SH-SY5Y (cell line): Measurements from ENCODE around the gene GCNT2.

Experiments used
- GATA2 ChIP-seq: IDR thresholded peaks from 2 replicates; pipeline ENCODE4 v1.6.1; 2011; ENCODE audit warnings: mild to moderate bottlenecking, low read depth, low read length
- GATA3 ChIP-seq: IDR thresholded peaks from 2 replicates; pipeline ENCODE4 v1.6.1; 2011; ENCODE audit warnings: low read depth, mild to moderate bottlenecking, low read length, moderate library complexity

GRCh38 chr6:10612161-10612560 lies 91.0 kb downstream of the GCNT2 start:
- TF ChIP-seq GATA3, result no peak
- TF ChIP-seq GATA2, result no peak
